Fibroblast of skin of scalp (primary cell): ENCODE measurements around the gene VAC14.
A peak's percentile ranks its signal among the peaks of the same experiment; 100 is the strongest.

Experiments used
- DNase-seq: peaks from one replicate; pipeline ENCODE4 v3.0.0-alpha.2; 2013

Gene VAC14

DNA sequence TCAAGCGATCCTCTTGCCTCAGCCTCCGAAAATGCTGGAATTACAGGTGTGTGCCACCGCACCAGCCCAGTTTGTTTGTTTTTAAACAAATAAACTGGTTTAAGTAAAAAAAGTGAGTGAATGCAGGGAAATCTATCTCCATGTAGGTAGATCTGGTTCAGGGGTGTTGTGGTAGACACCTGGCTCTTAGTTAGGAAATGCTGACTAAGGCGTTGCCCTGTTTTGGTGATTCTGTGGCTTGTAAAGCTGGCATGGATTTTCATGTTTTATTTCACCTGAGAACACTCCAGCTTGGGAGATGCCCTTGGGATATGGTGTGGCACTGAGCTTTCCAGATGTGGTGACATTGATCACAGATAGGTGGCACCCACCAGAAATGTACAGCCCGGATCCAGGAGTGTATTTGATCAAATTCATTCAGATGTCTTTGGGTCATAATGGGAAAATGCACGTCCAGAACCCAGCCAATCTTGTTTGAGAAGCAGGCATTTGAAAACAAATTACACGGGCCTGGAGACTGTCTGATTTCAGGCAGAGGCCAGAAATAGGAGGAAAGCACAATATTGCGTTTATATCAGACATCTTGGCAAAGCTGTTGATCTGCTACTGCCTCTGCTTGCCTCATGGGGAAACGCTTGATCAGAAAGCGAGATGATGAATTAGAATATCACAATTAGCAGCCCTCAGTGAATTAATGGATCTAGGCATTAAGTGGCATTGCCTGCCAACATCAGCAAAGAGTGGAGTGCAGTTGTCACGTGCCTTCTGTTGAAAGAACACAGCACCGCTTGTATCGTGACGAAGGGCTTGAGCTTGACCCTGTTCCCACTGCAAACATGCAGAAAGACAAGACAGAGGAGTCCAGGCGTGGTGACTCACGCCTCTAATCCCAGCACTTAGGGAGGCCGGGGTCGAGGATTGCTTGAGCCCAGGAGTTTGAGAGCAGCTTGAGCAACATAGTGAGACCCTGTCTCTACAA, 161.9 kb downstream of the VAC14 start:
- peak; percentile 65 for DNase-seq
